Activated T-cell treated with anti-CD3 and anti-CD28 coated beads for 24 hours (primary cell): Measurements from ENCODE around the gene DESI1.
"Not testable (repeated sequence)": the region's sequence is repeated elsewhere in the genome, so short reads cannot be mapped to it uniquely, and the experiment has no call there.

Experiments
- DNase-seq: peaks from one replicate; pipeline ENCODE4 v3.0.0-alpha.2; 2020; ENCODE audit warnings: low read depth

Gene DESI1

GRCh38 chr22:41620589-41621098 lies at the start of gene DESI1:
Gene DESI1 (minus strand): TSS chr22:41621043. CDS start chr22:41620839, 204 bp downstream.
- no peak for DNase-seq

GRCh38 chr22:41668971-41669911 lies 48.4 kb upstream of the DESI1 start:
- DNase-seq: no peak

GRCh38 chr22:41664951-41665350 lies 44.1 kb upstream of the DESI1 start:
- DNase-seq: no peak

- no peak for DNase-seq
Measured at GRCh38 chr22:41664490-41664889, 43.6 kb upstream of the DESI1 start.

- not testable (repeated sequence) for DNase-seq
Measured at GRCh38 chr22:41663594-41663993, 42.8 kb upstream of the DESI1 start.

GRCh38 chr22:41661713-41662112 lies 40.9 kb upstream of the DESI1 start:
- DNase-seq: no peak

- no peak for DNase-seq
Measured at GRCh38 chr22:41661088-41661487, 40.2 kb upstream of the DESI1 start.

- DNase-seq: no peak
Measured at GRCh38 chr22:41660416-41660815, 39.6 kb upstream of the DESI1 start.

GRCh38 chr22:41659941-41660340 lies 39.1 kb upstream of the DESI1 start:
- DNase-seq: no peak

- DNase-seq: no peak
Measured at GRCh38 chr22:41658869-41659268, 38.0 kb upstream of the DESI1 start.

GRCh38 chr22:41657709-41658108 lies 36.9 kb upstream of the DESI1 start:
- DNase-seq: no peak

GRCh38 chr22:41656556-41656955 lies 35.7 kb upstream of the DESI1 start:
- DNase-seq: no peak

- DNase-seq: no peak
Measured at GRCh38 chr22:41654322-41654721, 33.5 kb upstream of the DESI1 start.

GRCh38 chr22:41650821-41651220 lies 30.0 kb upstream of the DESI1 start:
- DNase-seq: no peak

GRCh38 chr22:41650229-41650628 lies 29.4 kb upstream of the DESI1 start:
- no peak for DNase-seq

- DNase-seq: no peak
Measured at GRCh38 chr22:41648432-41648831, 27.6 kb upstream of the DESI1 start.

- DNase-seq: no peak
Measured at GRCh38 chr22:41647771-41648170, 26.9 kb upstream of the DESI1 start.

- no peak for DNase-seq
Measured at GRCh38 chr22:41642331-41643110, 21.7 kb upstream of the DESI1 start.

GRCh38 chr22:41641854-41642253 lies 21.0 kb upstream of the DESI1 start:
- DNase-seq: no peak

GRCh38 chr22:41638748-41639147 lies 17.9 kb upstream of the DESI1 start:
- no peak for DNase-seq

GRCh38 chr22:41638124-41638523 lies 17.3 kb upstream of the DESI1 start:
- DNase-seq: no peak

GRCh38 chr22:41637623-41638022 lies 16.8 kb upstream of the DESI1 start:
- not testable (repeated sequence) for DNase-seq

- DNase-seq: no peak
Measured at GRCh38 chr22:41636467-41636866, 15.6 kb upstream of the DESI1 start.
